Measurements from ENCODE around the gene ACTRT2.

Gene ACTRT2

GRCh38 chr1:2991753-2992495, 29.3 kb upstream of the ACTRT2 start:
- TF ChIP-seq PATZ1 (CRISPR knock-in tag; IDR thresholded peaks at IDR 0.05; ENCODE audit: borderline replicate concordance): no peak

DNA sequence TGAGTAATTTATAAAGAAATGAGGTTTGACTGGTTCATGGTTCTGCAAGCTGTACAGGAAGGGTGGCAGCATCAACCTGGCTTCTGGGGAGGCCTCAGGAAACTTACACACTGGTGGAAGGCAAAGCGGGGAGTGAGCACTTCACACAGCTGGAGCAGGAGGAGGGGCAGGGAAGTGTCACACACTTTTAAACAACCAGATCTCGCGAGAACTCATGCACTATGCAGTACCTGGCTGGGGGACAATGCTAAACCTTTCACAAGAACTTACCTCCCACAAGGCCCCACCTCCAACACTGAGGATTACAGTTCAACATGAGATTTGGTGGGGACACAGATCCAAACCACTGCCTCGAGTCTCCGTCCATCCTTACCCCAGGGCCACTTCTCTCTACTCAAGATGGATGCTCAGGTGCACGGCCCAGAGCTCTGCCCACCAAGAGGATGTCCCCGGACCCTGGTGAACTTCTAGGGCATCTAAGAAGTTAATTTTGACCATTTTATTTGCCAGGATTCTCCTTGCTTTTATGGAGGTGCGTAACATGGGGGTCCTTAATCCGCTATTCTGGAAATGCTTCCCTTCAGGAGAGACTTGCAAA, 22.7 kb upstream of the ACTRT2 start:
- ATAC-seq: no peak
- no peak for TF ChIP-seq ZFP30 (CRISPR knock-in tag; IDR thresholded peaks at IDR 0.05)
- TF ChIP-seq PATZ1 (CRISPR knock-in tag; IDR thresholded peaks at IDR 0.05; ENCODE audit: borderline replicate concordance): no peak
- TF ChIP-seq ISL1 (CRISPR knock-in tag; IDR thresholded peaks at IDR 0.05): no peak
- TF ChIP-seq ZNF70 (CRISPR knock-in tag; IDR thresholded peaks at IDR 0.05): no peak
- no peak for TF ChIP-seq ZC3H10 (CRISPR knock-in tag; IDR thresholded peaks at IDR 0.05)
- no peak for TF ChIP-seq ARNTL (CRISPR knock-in tag; IDR thresholded peaks at IDR 0.05; ENCODE audit: borderline replicate concordance, low read depth)
- no peak for TF ChIP-seq PPARA (CRISPR knock-in tag; IDR thresholded peaks at IDR 0.05; ENCODE audit: borderline replicate concordance)
- TF ChIP-seq, protein P1, sequence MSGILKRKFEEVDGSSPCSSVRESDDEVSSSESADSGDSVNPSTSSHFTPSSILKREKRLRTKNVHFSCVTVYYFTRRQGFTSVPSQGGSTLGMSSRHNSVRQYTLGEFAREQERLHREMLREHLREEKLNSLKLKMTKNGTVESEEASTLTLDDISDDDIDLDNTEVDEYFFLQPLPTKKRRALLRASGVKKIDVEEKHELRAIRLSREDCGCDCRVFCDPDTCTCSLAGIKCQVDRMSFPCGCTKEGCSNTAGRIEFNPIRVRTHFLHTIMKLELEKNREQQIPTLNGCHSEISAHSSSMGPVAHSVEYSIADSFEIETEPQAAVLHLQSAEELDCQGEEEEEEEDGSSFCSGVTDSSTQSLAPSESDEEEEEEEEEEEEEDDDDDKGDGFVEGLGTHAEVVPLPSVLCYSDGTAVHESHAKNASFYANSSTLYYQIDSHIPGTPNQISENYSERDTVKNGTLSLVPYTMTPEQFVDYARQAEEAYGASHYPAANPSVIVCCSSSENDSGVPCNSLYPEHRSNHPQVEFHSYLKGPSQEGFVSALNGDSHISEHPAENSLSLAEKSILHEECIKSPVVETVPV (CRISPR knock-in tag; IDR thresholded peaks at IDR 0.05): no peak
- TF ChIP-seq, protein P2, sequence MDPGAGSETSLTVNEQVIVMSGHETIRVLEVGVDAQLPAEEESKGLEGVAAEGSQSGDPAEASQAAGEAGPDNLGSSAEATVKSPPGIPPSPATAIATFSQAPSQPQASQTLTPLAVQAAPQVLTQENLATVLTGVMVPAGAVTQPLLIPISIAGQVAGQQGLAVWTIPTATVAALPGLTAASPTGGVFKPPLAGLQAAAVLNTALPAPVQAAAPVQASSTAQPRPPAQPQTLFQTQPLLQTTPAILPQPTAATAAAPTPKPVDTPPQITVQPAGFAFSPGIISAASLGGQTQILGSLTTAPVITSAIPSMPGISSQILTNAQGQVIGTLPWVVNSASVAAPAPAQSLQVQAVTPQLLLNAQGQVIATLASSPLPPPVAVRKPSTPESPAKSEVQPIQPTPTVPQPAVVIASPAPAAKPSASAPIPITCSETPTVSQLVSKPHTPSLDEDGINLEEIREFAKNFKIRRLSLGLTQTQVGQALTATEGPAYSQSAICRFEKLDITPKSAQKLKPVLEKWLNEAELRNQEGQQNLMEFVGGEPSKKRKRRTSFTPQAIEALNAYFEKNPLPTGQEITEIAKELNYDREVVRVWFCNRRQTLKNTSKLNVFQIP (CRISPR knock-in tag; IDR thresholded peaks at IDR 0.05; ENCODE audit: borderline replicate concordance, low read depth): no peak

More at GRCh38 chr1:2991753-2992495, 29.3 kb upstream of the ACTRT2 start:
- ATAC-seq: no peak

- no peak for ATAC-seq
Observed at GRCh38 chr1:2999138-2999537, 22.1 kb upstream of the ACTRT2 start.

More at GRCh38 chr1:2999138-2999537, 22.1 kb upstream of the ACTRT2 start:
- TF ChIP-seq ZNF8 (CRISPR knock-in tag; IDR thresholded peaks at IDR 0.05) (no peak), RARB (CRISPR knock-in tag; IDR thresholded peaks at IDR 0.05) (no peak), ISL1 (CRISPR knock-in tag; IDR thresholded peaks at IDR 0.05) (no peak), ZFP30 (CRISPR knock-in tag; IDR thresholded peaks at IDR 0.05) (no peak), SNAI2 (CRISPR knock-in tag; IDR thresholded peaks at IDR 0.05) (no peak), BACH2 (CRISPR knock-in tag; IDR thresholded peaks at IDR 0.05; ENCODE audit: borderline replicate concordance) (no peak), PPARA (CRISPR knock-in tag; IDR thresholded peaks at IDR 0.05; ENCODE audit: borderline replicate concordance) (no peak), ESRRG (CRISPR knock-in tag; IDR thresholded peaks at IDR 0.05) (no peak), ZC3H10 (CRISPR knock-in tag; IDR thresholded peaks at IDR 0.05) (no peak)
- TF ChIP-seq, protein P3, sequence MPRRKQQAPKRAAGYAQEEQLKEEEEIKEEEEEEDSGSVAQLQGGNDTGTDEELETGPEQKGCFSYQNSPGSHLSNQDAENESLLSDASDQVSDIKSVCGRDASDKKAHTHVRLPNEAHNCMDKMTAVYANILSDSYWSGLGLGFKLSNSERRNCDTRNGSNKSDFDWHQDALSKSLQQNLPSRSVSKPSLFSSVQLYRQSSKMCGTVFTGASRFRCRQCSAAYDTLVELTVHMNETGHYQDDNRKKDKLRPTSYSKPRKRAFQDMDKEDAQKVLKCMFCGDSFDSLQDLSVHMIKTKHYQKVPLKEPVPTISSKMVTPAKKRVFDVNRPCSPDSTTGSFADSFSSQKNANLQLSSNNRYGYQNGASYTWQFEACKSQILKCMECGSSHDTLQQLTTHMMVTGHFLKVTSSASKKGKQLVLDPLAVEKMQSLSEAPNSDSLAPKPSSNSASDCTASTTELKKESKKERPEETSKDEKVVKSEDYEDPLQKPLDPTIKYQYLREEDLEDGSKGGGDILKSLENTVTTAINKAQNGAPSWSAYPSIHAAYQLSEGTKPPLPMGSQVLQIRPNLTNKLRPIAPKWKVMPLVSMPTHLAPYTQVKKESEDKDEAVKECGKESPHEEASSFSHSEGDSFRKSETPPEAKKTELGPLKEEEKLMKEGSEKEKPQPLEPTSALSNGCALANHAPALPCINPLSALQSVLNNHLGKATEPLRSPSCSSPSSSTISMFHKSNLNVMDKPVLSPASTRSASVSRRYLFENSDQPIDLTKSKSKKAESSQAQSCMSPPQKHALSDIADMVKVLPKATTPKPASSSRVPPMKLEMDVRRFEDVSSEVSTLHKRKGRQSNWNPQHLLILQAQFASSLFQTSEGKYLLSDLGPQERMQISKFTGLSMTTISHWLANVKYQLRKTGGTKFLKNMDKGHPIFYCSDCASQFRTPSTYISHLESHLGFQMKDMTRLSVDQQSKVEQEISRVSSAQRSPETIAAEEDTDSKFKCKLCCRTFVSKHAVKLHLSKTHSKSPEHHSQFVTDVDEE (CRISPR knock-in tag; IDR thresholded peaks at IDR 0.05): no peak
- TF ChIP-seq, protein P1 (CRISPR knock-in tag; IDR thresholded peaks at IDR 0.05): no peak
- TF ChIP-seq, protein P4, sequence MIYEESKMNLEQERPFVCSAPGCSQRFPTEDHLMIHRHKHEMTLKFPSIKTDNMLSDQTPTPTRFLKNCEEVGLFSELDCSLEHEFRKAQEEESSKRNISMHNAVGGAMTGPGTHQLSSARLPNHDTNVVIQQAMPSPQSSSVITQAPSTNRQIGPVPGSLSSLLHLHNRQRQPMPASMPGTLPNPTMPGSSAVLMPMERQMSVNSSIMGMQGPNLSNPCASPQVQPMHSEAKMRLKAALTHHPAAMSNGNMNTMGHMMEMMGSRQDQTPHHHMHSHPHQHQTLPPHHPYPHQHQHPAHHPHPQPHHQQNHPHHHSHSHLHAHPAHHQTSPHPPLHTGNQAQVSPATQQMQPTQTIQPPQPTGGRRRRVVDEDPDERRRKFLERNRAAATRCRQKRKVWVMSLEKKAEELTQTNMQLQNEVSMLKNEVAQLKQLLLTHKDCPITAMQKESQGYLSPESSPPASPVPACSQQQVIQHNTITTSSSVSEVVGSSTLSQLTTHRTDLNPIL (CRISPR knock-in tag; IDR thresholded peaks at IDR 0.05; ENCODE audit: low read depth): no peak

Data from SK-N-SH treated with all-trans-retinoic acid at 6 μM for 48 hours (cell line).